HL-60 (cell line): ENCODE results near the gene NDUFS7.

Source experiments
- CTCF ChIP-seq: IDR thresholded peaks from one replicate; pipeline ENCODE4 v1.5.1; 2011; ENCODE audit warnings: low read length, control low read depth, inconsistent platforms; ENCODE audit not compliant: insufficient read depth
- GABPA ChIP-seq: IDR thresholded peaks from 2 replicates; pipeline ENCODE4 v1.6.1; 2012; ENCODE audit warnings: low read depth
- POLR2AphosphoS5 ChIP-seq: IDR thresholded peaks from 2 replicates; pipeline ENCODE4 v1.6.1; 2012; ENCODE audit warnings: low read depth
- REST ChIP-seq: IDR thresholded peaks from 2 replicates; pipeline ENCODE4 v1.6.1; 2012; ENCODE audit warnings: low read depth; ENCODE audit not compliant: insufficient replicate concordance
- SPI1 ChIP-seq: IDR thresholded peaks from 2 replicates; pipeline ENCODE4 v1.6.1; 2012; ENCODE audit warnings: low read depth, mild to moderate bottlenecking, borderline replicate concordance

- TF ChIP-seq CTCF (no peak), POLR2AphosphoS5 (no peak), GABPA (no peak), REST (no peak), SPI1 (no peak)
Observed at GRCh38 chr19:1423436-1424191, 39.9 kb downstream of the NDUFS7 start.
